ENCODE data around the gene DPEP1. TPM values are rescaled to one million over a fixed set of nuclear protein-coding genes. Genes with fewer than 3 reads are reported as not detected.
"Not testable (repeated sequence)": the region's sequence is repeated elsewhere in the genome, so short reads cannot be mapped to it uniquely, and the experiment has no call there.

DPEP1 gene
- total RNA-seq, 4 donors from 2014 or later: 1.3 to 4.0 (median 1.4) TPM; not detected in 1

DNA sequence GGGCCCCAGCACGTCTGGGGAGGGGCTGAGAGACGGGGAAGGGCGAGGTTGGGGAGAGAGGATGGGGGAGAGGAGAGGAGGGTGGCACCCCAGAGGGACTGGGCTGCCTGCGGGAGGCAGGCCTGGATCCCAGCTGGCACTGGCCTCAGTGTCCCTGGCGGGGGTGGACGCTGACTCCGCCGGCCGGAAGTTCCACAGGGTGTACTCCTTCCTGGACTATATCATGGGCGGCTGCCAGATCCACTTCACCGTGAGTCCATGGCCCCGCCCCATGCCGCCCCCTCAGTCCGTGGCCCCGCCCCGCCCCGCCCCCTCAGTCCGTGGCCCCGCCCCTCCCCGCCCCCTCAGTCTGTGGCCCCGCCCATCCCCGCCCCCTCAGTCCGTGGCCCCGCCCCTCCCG is 26.6 kb upstream of the DPEP1 start:
- no peak overlapping the region for H3K4me3 ChIP-seq
- WGBS, 2 donors (ENCODE audit: low coverage in 1 of 2): 83% methylated on average over 10 of the region's 25 CpGs; no CpG with 5 or more reads in 1 of the 2 donors
- in situ Hi-C loops (cut with MboI; ENCODE audit: low pct_ligation_motif_present in 1 of 4, low pct_unique_long_range_greater_than_20kb in 1 of 4, low sequenced_read_pairs in 3 of 4): no loop called here
- no peaks in the 10 kb centered on the region for H3K9me3 ChIP-seq
- intact Hi-C loops (cut with DNase I; ENCODE audit: low total_unique reads): no loop called here
- peak; percentile 54 for DNase-seq
- H3K27me3 ChIP-seq: no peaks in the 10 kb centered on the region
- peaks cover 0 to 10% (median 6%) of the 10 kb centered on the region in 4 donors for H3K4me1 ChIP-seq
- TF ChIP-seq, protein P1, sequence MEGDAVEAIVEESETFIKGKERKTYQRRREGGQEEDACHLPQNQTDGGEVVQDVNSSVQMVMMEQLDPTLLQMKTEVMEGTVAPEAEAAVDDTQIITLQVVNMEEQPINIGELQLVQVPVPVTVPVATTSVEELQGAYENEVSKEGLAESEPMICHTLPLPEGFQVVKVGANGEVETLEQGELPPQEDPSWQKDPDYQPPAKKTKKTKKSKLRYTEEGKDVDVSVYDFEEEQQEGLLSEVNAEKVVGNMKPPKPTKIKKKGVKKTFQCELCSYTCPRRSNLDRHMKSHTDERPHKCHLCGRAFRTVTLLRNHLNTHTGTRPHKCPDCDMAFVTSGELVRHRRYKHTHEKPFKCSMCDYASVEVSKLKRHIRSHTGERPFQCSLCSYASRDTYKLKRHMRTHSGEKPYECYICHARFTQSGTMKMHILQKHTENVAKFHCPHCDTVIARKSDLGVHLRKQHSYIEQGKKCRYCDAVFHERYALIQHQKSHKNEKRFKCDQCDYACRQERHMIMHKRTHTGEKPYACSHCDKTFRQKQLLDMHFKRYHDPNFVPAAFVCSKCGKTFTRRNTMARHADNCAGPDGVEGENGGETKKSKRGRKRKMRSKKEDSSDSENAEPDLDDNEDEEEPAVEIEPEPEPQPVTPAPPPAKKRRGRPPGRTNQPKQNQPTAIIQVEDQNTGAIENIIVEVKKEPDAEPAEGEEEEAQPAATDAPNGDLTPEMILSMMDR (IDR thresholded peaks at IDR 0.05): no peak
- TF ChIP-seq POLR2AphosphoS5 (IDR thresholded peaks at IDR 0.05) (no peak), POLR2A (IDR thresholded peaks at IDR 0.05) (no peak), EP300 (IDR thresholded peaks at IDR 0.05; ENCODE audit: low read depth) (no peak)
- H3K27ac ChIP-seq: no peak overlapping the region
- no peaks in the 10 kb centered on the region for H3K36me3 ChIP-seq

DNA sequence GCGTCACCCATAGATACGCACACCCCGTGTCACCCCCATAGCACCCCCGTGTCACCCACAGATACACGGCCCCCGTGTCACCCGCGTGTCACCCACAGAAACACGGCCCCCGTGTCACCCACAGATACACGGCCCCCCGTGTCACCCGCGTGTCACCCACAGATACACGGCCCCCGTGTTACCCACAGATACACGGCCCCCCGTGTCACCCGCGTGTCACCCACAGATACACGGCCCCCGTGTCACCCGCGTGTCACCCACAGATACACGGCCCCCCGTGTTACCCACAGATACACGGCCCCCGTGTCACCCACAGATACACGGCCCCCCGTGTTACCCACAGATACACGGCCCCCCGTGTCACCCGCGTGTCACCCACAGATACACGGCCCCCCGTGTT is 25.8 kb upstream of the DPEP1 start:
- in situ Hi-C loops (cut with MboI; ENCODE audit: low pct_ligation_motif_present in 1 of 4, low pct_unique_long_range_greater_than_20kb in 1 of 4, low sequenced_read_pairs in 3 of 4): not testable (repeated sequence)
- WGBS, 2 donors (ENCODE audit: low coverage in 1 of 2): 96% methylated on average over 14 of the region's 36 CpGs; no CpG with 5 or more reads in 1 of the 2 donors

DNA sequence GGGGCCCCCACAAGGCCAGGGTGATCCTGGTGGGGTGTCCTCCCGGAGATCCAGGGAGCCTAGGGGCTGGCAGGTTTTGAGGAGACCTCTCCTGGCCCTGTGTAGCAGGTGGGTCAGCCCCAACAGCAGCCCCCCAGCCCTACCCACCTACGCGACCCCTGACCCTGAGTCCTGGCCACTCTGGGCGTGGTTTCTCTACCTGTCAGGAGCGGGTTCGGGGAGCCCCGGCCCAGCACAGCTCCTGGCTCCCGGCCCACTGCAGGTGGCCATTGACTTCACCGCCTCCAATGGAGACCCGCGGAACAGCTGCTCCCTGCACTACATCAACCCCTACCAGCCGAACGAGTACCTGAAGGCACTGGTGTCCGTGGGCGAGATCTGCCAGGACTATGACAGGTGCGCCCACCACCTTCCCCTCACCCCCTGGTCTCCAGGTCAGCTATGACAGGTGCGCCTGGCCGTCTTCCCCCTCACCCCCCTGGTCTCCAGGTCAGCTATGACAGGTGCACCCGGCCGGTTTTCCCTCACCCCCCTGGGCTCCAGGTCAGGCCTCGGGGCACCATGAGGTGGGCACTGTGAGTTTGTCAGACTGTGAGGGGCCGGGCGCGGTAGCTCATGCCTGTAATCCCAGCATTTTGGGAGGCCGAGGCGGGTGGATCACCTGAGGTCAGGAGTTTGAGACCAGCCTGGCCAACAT is 24.9 kb upstream of the DPEP1 start:
- H3K4me3 ChIP-seq: no peak overlapping the region
- TF ChIP-seq, protein P1 (IDR thresholded peaks at IDR 0.05): no peak
- TF ChIP-seq EP300 (IDR thresholded peaks at IDR 0.05; ENCODE audit: low read depth): no peak
- no peak for TF ChIP-seq POLR2AphosphoS5 (IDR thresholded peaks at IDR 0.05)
- TF ChIP-seq POLR2A (IDR thresholded peaks at IDR 0.05): no peak
- no peak for DNase-seq
- no peaks in the 10 kb centered on the region for H3K36me3 ChIP-seq
- H3K9me3 ChIP-seq: no peaks in the 10 kb centered on the region
- 73 to 90% methylated on average over 3 to 21 of the region's 26 CpGs for WGBS, 2 donors (ENCODE audit: low coverage in 1 of 2)
- H3K27me3 ChIP-seq: no peaks in the 10 kb centered on the region
- H3K4me1 ChIP-seq: no peaks in the 10 kb centered on the region
- intact Hi-C loops (cut with DNase I; ENCODE audit: low total_unique reads): no loop called here
- in situ Hi-C loops (cut with MboI; ENCODE audit: low pct_ligation_motif_present in 1 of 4, low pct_unique_long_range_greater_than_20kb in 1 of 4, low sequenced_read_pairs in 3 of 4): no loop called here
- no peak overlapping the region for H3K27ac ChIP-seq

More for the DNA sequence above, 25.8 kb upstream of the DPEP1 start:
- H3K4me1 ChIP-seq; H3K27me3 ChIP-seq; DNase-seq; H3K36me3 ChIP-seq; intact Hi-C loops (cut with DNase I; ENCODE audit: low total_unique reads); H3K4me3 ChIP-seq; H3K27ac ChIP-seq; H3K9me3 ChIP-seq: not testable (repeated sequence)

DNA sequence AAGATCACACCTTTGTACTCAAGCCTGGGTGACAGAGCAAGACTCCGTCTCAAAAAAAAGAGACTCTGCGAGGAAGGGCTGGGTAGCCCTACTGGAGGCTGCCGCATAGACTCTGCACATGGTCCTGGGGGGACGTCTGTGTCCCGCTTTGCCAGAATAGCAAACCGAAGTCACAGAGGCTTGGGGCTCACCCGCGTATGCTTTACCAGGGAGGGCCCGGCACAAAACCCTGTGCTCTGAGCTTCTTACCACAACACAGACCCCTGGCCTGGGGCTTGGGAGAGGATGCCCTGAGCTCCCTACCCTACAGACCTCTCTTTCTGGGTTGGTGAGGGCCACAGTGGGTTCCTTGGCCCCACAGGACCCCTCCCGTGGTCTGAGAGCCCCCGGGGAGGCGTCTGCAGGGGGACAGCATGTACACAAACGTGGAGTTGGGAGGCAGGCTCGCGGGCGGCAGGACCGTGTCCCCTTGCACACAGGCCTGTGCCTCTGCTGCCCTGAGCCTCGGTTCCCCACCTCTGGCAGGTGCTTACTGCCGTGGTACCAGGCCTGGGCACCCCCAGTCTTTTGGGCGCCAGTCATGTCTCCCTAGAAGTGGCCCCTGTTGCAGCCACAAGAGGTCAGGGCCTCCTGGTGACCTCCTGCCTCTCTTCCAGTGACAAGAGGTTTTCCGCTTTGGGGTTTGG is 24.1 kb upstream of the DPEP1 start:
- TF ChIP-seq, protein P1 (IDR thresholded peaks at IDR 0.05): no peak
- no peak for DNase-seq
- 90% methylated on average over 21 of the region's 21 CpGs; no CpG with 5 or more reads in 1 of the 2 donors for WGBS, 2 donors (ENCODE audit: low coverage in 1 of 2)
- in situ Hi-C loops (cut with MboI; ENCODE audit: low pct_ligation_motif_present in 1 of 4, low pct_unique_long_range_greater_than_20kb in 1 of 4, low sequenced_read_pairs in 3 of 4) (no loop called here), intact Hi-C loops (cut with DNase I; ENCODE audit: low total_unique reads) (no loop called here)
- no peaks in the 10 kb centered on the region for H3K27me3 ChIP-seq
- no peaks in the 10 kb centered on the region for H3K9me3 ChIP-seq
- H3K4me1 ChIP-seq: no peaks in the 10 kb centered on the region
- H3K36me3 ChIP-seq: no peaks in the 10 kb centered on the region
- no peak overlapping the region for H3K27ac ChIP-seq
- H3K4me3 ChIP-seq: no peak overlapping the region

Measured in transverse colon (tissue), 4 donors.